HG03039 (cell line): ENCODE measurements around the gene CLASP1.
"Not testable (repeated sequence)": the region's sequence is repeated elsewhere in the genome, so short reads cannot be mapped to it uniquely, and the experiment has no call there.

Source experiments
- ATAC-seq: cut with Tn5 transposase; IDR thresholded peaks from one replicate; pipeline ENCODE4 v1.9.1; 2021; ENCODE audit warnings: mild to moderate bottlenecking, moderate library complexity; ENCODE audit not compliant: unreplicated experiment

Gene CLASP1

DNA sequence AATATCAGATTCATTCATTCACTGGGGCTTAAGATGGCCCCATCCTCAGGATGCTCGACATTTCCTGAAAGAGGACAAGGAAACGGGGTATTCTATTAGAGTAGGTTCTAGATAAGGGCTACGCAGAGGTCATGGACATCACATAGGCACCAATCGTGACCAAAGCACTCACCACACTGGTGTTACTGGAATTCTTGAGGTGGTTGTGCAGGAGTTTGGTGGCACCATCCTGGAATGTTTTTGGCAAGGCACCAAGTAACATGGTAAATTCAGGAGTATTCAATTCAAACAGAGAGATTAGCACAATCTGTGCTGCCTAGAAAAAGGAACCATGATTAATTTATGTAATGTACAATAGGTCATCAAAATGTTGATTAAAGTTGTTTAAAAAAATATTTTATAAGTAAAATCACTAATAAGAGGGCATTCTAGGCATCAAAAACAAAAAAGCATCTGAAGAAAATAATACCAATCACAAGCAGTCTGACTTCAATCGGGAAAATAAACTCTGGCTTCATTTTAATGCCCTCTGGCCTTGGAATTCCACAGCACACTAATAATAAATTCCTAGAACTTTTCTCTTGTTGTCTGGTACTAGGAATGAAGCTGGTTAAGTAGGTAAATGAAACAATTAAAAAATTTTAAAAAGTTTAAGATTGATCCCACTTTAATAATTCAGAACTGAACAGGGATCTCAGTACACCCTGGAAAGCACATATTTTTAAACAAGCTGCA, 261.5 kb downstream of the CLASP1 start:
- no peak for ATAC-seq

DNA sequence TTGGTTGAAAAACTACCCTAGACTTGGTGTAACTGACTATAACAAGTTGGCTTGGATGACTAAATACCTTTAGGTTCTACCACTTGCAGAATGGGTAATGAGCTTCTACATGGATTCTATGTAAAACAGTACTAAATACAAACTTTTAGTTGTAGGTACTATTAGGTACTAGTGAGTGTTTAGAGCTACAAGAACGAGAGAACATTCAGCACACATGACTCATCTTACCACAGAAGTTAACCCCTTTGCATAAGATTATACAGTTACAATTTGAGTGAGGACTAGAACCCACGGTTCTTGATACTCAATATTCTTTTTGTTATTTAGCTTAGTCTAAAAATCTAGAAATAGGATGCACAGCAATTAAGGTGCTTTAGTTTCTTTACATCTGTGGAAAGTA, 262.6 kb downstream of the CLASP1 start:
- no peak for ATAC-seq

DNA sequence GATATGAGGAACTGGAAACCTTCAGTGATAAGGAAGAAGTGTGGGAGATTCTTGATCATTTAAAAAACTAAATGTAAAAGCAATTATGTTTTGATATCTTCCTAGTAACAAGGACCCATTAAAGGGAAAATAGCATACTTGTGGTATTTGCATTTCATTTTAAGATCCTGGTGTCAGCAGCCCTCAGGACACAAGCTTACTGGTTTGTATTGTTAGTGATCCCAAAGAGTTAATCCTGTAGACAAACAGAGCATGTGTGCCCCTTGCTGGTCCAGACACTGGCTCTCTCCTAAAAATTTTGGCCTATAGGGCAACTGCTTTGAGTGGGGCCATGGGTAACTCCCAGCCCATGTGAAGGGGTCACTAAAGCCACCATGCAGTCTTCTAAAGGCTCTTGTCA, 263.2 kb downstream of the CLASP1 start:
- ATAC-seq = no peak

DNA sequence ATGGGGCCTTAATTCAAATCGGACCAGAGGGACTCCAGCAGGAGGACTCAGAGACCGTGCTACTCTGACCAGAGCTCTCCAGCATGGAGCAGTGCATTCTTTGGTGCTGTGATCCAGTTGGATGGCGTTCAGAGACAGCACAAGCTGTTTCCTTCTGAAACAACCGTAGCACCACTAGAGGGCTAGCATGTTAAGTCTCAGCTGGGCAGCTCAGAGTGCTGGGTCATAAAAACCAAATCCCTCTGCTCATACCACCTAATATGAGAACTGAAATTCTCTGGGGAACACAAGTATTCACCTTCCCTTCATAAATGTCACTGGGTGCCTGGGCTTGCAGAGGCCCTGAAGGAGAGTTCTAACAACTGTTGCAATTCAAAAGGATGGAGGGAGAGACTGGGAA, 266.5 kb downstream of the CLASP1 start:
- ATAC-seq = no peak

DNA sequence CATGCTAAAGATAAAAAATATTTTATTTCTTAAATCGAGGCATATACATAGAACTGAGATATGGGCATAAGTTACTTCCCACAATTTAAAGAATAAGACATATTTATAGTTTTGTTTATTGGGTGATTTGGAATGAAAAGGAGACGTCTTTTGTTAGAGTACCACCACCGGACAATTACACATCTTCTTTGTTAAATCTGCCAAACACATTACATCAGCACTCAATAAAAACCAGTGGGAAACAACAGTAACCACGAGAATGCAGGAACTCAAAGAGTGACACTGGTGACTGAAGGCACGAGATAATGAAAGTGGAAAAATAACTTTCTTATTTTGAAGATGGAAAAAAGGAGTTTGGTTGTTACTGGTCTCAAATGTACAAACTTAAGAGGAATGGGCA, 271.6 kb downstream of the CLASP1 start:
- ATAC-seq = no peak

DNA sequence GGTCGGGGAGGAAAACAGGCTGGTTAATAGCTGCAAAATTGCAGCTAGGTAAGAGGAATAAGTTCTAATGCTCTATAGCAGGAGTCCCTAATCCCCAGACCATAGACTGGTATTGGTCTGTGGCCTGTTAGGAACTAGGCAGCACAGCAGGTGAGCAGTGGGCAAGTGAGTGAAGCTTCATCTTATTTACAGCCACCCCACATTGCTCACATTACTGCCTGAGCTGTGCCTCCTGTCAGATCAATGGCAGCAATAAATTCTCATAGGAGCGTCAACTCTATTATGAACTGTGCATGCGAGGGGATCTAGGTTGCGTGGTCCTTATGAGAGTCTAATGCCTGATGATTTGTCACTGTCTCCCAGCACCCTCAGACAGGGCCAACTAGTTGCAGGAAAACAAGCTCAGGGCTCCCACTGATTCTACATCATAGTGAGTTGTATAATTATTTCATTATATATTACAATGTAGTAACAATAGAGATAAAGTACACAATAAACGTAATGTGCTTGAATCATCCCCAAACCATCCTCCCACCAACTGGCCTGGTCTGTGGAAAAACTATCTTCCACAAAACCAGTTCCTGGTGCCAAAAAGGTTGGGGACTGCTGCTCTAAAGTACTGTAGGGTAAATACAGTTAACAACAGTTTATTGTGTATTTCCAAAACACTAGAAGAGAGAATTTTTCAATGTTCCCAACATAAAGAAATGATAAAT, 272.6 kb downstream of the CLASP1 start:
- no peak for ATAC-seq

DNA sequence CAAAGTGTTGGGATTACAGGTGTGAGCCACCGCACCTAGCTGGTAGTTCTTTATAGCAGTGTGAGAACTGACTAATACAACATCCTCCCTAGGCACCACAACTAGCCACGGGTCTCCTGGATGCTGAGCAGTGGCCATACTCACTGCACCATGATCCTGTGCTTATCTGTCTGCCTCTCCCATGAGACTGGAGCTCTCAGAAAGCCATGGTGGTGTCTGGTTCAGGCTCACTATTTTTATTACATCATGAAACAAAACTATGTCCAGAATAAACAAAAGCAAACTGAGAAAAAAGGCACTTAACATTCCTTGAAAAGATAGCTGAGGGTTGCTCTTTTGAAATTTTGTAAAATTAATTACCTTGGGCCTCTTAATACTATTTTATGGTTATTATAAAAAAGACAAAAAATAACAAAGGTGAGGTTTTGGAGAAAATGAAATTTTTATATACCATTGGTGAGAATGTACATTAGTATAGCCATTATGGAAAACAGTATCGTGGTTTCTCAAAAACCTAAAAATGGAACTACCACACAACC, 273.6 kb downstream of the CLASP1 start:
- ATAC-seq = no peak

DNA sequence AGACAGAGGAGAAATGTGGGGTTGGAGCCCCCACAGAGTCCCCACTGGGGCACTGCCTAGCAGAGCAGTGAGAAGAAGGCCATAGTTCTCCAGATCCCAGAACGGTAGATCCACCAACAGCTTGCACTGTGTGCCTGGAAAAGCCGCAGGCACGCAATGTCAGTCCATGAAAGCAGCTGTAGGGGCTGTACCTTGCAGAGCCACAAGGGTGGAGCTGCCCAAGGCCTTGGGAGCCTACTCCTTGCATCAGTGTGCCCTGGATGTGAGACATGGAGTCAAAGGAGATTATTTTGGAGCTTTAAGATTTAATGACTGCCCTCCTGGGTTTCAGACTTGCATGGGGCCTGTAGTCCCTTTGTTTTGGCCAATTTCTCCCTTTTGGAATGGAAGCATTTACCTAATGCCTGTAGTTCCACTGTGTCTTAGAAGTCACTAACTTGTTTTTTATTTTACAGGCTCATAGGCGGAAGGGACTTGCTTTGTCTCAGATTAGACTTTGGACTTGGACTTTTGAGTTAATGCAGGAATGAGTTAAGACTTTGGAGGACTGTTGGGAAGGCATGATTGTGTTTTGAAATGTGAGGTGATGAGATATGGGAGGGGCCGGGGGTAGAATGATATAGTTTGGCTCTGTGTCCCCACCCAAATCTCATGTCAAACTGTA, 274.7 kb downstream of the CLASP1 start:
- not testable (repeated sequence) for ATAC-seq

DNA sequence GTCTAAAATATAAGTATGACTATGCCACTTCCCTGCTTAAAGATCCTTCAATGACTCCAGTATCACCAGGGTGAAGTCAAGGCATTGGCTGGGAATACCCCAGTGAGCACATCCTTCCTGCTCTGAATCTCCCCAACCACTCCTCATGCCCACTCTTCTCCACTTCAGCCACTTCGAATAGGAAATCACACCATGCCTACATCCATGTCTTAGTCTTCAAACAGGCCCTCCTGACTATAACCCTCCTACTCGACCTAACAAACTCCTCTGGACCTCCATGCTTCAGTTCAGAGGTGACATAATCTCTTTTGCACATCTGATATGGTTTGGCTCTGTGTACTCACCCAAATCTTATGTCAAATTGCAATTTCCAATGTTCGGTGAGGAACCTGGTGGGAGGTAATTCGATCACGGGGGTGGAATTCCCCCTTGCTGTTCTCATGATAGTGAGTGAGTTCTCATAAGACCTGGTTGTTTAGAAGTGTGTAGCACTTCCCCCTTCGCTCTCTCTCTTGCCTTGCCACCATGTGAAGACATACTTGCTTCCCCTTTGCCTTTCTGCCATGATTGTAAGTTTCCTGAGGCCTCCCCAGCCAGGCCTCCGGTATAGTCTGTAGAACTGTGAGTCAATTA, 276.4 kb downstream of the CLASP1 start:
- ATAC-seq = no peak

DNA sequence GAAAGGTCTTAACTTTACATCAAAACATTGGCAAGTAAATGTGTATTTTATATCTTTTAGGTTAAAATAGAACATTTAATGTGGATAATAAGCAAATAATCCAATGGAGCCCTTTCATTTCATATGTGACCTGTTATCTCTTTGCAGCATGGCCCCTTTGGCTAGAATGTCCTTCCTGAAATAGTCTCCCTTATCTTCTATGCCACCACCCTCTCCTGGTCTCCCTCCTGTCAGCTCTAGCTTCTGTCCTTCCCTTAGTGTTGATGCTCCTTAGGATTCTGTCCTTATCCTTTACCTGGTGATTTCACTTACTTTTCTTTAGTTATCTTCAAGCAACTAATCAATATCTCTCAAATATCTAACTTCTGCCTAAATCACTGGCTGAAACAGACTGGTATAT, 277.2 kb downstream of the CLASP1 start:
- no peak for ATAC-seq

DNA sequence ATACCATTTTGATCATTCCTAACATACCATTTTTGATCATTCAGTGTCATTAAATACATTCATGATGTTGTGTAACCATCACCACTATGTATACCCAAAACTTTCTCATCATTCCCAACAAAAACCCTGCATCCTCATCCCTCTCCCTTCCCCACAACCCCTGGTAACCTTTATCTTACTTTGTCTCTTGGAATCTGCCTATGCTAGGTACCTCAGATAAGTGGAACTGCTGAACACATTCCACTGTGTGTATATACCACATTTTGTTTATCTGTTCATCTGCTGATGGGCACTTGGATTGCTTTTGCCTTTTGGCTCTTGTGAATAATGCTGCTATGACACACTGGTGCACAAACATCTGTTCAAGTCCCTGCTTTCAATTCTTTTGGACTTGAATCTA, 280.4 kb downstream of the CLASP1 start:
- ATAC-seq = no peak

DNA sequence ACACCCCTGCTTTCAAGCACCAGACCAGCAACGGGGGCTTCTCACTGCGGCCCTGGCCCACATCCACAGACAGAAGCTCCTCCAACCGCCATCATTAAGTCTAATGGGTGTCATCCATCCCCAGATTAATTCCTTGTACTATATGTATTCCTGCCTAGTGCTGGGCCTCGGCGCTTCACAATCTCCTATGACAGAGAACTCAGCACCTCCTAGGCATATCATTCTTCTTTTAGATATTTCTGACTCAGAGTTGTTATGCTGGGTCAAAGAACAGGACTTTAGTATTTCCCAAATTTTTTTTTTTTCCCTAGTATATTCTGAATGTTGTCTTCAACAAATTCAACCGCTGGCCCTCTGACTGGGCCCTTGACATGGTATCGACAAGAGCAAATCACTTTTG, 281.1 kb downstream of the CLASP1 start:
- ATAC-seq = no peak

DNA sequence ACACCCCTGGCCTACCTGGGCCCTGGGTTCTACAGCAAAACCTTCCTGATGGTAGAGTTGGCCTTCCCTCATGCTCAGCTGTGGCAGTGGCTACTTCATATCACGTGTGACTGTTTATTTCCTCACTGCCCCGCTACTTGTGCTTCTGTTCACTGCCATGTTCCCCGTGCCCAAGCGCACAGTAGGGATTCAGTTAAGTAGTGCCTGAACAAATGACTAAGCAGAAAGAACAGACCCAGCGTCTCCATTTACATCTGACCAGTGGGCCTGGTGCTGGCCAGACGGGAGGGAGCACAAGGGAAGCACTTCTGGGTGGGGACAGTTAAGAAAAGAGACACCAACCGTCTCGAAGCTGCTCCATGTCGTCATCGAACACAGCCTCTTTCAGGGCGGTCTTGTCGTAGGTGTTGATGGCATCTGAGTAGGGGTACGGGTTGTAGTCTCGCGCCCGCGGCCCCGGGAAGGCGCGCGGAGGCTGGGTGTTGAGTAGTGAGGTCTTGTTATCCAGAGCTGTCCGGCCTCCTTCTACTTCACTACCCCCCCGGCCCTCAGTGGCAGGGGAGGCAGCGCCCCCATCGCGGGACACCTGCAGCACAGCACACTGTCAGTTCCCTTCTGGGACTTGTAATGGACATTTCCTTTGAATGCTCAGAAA, 281.9 kb downstream of the CLASP1 start:
- ATAC-seq = no peak

DNA sequence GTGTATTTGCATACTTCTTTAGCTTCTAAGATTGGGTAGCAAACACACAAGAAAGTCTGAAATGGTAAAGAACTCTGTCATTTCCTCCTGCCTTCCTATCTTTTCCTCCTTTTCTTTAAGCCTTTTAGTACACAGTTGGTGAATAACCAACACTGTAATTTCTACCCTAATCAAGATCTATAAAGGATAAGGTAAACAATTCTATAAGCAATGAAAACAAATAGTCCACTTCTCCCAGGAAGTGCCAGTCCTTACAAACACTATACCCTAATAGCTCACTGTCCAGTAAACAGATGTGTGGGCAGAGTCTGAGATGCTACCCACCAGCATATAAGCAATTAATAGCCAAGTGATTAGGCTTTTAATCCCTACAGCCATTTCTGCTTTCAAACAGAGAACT, 283.2 kb downstream of the CLASP1 start:
- ATAC-seq = no peak

DNA sequence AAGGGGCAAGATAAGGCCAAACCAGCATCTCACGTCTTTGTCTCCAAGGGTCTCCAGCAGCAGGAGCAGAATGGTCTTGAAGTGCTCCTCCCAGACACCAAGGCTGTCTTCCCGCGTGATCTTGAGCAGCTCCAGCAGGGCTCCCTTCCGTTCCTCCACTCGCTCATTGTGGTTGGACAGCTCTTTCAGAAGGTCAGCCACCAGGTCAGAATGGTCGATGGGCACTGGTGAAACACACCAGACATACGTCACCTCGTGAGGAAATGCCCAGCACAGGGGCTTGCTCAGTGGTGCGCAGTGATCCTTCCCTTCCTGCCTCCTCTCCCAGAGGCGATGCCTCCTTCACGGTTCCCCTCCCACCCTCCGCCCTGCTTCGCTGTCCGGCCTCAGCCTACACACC, 284.2 kb downstream of the CLASP1 start:
- no peak for ATAC-seq

DNA sequence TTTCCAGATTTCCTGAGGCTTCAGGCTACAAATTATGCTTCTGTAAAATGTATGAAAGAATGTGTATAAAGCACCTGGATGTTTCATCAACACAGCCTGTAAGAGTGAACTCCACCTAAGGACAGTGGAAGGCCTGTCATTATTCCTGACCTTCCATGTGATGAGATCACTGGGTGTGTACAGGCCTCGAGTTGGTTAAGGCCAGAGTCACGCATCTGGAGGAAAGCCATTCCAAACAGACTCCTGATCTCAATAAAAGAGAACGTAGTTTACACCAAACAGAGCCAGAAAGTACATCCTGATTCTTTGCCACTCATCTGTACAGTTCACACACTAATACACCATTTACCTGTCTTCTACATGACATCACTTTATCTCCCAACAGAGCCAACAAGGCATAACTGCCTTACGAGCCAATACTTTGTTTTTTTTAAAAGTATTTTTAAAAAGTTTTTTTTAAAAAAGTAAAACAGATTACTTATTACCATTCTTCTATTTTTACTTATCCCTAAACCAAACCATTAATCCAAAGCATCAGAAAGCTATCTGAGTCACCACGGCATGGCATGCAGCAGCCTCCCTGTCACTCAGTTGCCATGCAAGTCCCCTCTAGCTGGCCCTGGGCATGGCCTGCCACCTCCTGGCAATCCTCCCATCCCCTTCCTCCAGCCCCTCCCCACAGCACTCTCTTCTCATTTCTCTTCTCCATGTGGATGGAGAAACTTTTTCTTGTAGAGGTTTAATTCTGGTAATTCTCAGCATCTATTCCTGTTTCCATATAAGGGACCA, 285.4 kb downstream of the CLASP1 start:
- no peak for ATAC-seq

DNA sequence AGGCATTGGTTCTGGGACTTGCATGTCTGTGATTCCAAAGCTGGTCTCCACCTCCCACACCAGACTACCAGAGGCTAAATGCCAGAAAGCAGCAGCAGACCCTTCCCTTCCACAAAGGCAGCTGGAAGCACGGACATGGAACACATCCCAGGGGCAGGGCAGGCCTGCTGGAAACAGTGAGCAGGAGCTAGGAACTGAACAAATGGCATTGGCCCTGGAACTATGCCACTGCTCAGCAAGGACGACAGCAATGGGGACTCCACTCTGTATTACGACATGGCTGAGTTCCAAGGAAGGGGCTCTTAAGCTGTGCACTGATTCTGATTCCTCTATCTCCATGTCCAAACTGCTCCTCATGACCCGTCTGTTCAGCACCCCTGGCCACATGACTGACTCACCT, 286.5 kb downstream of the CLASP1 start:
- ATAC-seq = no peak

DNA sequence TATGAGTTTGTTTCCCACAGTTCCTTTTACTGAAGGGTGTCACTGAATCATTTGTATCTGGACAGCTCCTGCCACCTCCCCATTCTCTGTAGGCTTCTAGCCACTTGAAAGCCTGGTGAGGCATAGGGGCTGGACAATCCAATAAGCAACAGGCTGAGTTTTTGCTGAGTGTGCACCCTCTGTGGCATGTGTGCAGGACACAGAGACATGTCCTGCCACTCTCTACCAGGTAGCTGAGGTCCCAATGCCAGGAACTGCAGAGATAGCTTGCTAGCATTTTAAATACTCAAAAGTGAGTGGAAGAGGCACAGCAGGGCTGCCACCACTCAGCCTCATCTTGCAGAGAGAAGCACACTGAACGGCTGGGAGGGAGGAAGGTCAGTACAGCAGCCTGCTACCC, 287.0 kb downstream of the CLASP1 start:
- no peak for ATAC-seq

DNA sequence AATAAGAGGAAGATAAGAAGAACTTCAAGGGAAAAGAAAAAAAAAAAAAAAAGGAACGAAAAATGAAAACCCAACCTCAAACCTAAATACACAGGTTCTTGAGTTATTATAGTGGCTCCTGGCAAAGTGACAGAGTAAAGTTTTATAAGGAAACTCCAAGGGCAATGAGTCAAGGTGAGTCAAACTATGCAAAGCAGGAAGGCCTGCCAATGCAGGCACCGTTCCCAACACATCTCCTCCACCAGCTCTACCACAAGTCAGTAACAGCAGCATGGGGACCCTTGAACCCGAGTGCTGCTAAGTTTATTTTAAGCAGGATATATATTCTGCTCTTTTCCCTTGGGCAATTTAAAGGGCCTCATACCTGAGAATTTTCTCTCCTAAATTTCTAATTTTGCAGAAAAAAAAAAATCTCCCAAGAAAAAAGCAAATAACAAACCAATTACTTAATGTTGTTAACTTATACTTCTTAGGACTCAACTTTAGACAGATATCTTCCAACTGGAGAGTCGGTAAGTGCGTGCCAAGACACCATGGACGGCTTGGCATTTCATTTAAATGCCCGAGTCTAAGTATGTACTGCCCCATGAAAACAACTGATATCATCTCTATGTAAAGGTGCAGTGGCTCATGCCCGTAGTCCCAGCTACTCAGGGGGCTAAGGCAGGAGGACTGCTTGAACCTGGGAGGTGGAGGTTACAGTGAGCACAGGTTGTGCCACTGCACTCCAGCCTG, 288.5 kb downstream of the CLASP1 start:
- ATAC-seq = no peak
